Stimulated activated CD8-positive, alpha-beta memory T cell treated with anti-CD3 and anti-CD28 coated beads, Interleukin-4, amount 100 ng/mL, for 1 hour (primary cell): ENCODE measurements around the gene UCK1.

ENCODE experiments used
- DNase-seq, 2 donors: peaks; one replicate each; pipeline ENCODE4 v3.0.0-alpha.2; 2020; ENCODE audit warnings: low read depth in 2 of 2, low spot score in 1 of 2

The UCK1 gene

DNA sequence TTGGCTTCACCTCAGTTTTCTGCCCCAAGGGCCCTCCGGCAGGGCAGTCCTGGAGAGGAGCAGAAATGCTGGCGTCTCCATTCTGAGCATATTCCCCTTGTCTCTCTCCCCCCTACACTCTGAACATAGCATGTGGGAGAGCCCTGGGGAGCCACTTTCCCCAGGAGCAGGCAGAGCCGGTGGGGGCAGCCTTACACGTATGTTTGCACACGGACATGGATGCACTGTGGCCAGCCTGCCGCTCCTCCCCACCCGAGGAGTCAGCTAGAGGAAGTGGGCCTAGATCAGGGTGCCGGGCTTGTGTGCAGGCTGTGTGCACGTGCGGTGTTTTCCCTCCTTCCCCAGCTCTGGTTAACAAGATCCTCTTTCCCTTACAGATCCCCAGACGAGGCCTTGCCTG is 53.7 kb downstream of the UCK1 start:
- DNase-seq: no peak

DNA sequence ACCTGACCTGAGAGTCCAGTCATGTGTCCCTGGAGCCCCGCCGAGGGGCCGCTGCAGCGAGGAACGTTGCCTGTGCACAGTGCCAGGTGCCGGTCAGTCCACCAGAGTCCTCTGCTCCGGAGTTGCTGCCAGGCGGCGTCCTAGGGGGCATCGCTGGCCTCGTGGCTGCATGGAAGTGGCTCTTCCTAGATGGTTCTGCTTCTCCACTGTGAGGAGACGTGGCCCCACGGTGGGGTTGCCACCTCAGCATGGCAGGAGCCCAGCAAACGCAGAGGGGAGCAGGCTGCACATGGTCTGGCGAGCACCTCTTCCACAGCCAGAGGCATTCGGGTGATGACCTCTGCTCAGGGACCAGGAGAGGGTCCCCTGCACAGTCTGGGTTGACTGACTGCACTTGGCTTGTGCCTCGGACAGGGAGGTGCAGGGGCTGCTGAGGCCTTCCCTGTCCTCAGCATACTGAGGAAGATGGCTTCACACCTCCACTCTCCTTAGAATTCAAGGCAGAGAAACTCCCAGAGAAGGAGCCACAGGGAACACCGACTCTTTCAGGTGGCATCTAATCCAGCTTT is 54.2 kb downstream of the UCK1 start:
- no peak for DNase-seq

DNA sequence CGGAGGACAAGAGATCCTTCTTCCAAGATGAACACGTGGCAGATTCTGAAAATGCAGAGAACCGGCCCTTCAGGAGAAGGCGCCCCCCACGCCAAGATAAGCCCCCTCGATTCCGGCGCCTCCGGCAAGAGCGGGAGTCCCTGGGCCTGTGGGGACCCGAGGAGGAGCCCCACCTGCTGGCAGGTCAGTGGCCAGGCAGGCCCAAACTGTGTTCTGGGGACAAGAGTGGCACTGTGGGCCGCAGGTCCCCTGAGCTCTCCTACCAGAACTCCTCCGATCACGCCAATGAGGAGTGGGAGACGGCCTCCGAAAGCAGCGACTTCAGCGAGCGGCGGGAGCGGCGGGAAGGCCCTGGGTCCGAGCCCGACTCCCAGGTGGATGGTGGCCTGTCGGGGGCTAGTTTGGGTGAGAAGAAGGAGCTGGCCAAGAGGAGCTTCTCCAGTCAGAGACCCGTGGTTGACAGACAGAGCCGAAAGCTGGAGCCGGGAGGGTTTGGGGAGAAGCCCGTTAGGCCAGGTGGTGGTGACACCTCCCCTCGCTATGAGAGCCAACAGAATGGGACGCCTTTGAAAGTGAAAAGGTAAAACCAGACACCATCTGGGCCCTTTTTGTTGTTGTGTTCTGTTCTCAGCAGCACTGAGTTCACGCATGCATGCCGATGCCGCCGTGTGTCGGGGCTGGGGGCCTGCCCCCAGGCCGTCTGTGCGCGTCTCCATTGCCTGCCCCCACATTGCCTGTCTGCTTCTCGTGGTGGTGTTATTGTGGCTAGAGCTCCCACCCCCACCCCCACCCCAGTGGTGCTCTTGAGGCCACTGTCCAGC is 54.9 kb downstream of the UCK1 start:
- DNase-seq: no peak

GRCh38 chr9:131475111-131475955 is 55.7 kb downstream of the UCK1 start:
- DNase-seq: no peak

DNA sequence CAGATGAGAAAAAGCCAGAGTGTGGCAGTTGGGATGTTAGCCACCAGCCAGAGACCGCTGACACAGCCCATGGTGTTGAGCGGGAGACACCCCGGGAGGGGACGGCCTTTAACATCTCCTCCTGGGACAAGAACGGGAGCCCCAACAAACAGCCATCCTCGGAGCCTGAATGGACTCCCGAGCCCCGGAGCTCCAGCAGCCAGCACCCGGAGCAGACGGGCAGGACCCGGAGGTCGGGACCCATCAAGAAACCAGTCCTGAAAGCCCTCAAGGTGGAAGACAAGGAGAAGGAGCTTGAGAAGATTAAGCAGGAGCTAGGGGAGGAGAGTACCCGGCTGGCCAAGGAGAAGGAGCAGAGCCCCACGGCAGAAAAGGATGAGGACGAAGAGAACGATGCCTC is 56.4 kb downstream of the UCK1 start:
- DNase-seq: no peak

GRCh38 chr9:131473891-131474290 is 57.2 kb downstream of the UCK1 start:
- DNase-seq: no peak
